AG04450 (cell line): Measurements from ENCODE around the gene FAM81A. TPM values are rescaled to one million over a fixed set of nuclear protein-coding genes. Genes with fewer than 3 reads are reported as not detected.

Source experiments
- CTCF ChIA-PET: fragments of 300-600, 350-600 bp; formaldehyde crosslinking; extraction: SDS; loops from one replicate; lab custom pipeline; 2022; ENCODE audit warnings: antibody characterized with exemption, inconsistent platforms; lab: Charles Lee
- POLR2A ChIA-PET: fragments of 350-600 bp; formaldehyde crosslinking; extraction: SDS; loops from one replicate; lab custom pipeline; 2021; ENCODE audit warnings: antibody characterized with exemption, inconsistent platforms; lab: Yijun Ruan, JAX
- DNase-seq: peaks from one replicate; pipeline ENCODE4 v3.0.0-alpha.2; 2011; ENCODE audit warnings: low read depth, low spot score
- H3K27ac ChIP-seq: one replicate; pipeline ENCODE4 v1.5.1; 2012; ENCODE audit warnings: low read depth, low read length, control low read depth
- H3K27me3 ChIP-seq: one replicate; pipeline ENCODE4 v1.6.0; 2012; ENCODE audit warnings: low read length; ENCODE audit not compliant: control insufficient read depth, insufficient read depth
- H3K4me3 ChIP-seq: 2 replicates; pipeline ENCODE4 v1.5.1; 2011; ENCODE audit warnings: mild to moderate bottlenecking, low read depth, low read length, control low read depth
- H3K9me3 ChIP-seq: 2 replicates; pipeline ENCODE4 v1.5.1; 2012; ENCODE audit warnings: low read length; ENCODE audit not compliant: control insufficient read depth, insufficient read depth
- polyA plus RNA-seq: library from polyadenylated mRNA; depleted of rRNA; stranded (reverse); fragments of >200 nt; gene quantifications from 2 replicates; pipeline ENCODE4 v1.2.3, GENCODE V29; 2011
- TF ChIP-seq, protein P1 (sequence below): IDR thresholded peaks from 2 replicates; pipeline ENCODE4 v1.5.1; 2011; ENCODE audit warnings: low read depth, low read length, control low read depth, inconsistent platforms

Gene FAM81A
- polyA plus RNA-seq, 1 experiment = not detected

GRCh38 chr15:59550530-59550929 lies 112.5 kb downstream of the FAM81A start:
- Histone ChIP-seq H3K9me3 (no peaks in the 10 kb centered on the region), H3K27ac (no peak overlapping the region), H3K4me3 (no peak overlapping the region), H3K27me3 (peaks cover 2% of the 10 kb centered on the region)
- no peak for DNase-seq
- ChIA-PET POLR2A (interaction anchor here (0.6 kb wide), 1 partner anchor 17 kb away, joined by 3 read pairs; no protein-coding TSS in a partner anchor), CTCF (no interaction called here)
- TF ChIP-seq, protein P1, sequence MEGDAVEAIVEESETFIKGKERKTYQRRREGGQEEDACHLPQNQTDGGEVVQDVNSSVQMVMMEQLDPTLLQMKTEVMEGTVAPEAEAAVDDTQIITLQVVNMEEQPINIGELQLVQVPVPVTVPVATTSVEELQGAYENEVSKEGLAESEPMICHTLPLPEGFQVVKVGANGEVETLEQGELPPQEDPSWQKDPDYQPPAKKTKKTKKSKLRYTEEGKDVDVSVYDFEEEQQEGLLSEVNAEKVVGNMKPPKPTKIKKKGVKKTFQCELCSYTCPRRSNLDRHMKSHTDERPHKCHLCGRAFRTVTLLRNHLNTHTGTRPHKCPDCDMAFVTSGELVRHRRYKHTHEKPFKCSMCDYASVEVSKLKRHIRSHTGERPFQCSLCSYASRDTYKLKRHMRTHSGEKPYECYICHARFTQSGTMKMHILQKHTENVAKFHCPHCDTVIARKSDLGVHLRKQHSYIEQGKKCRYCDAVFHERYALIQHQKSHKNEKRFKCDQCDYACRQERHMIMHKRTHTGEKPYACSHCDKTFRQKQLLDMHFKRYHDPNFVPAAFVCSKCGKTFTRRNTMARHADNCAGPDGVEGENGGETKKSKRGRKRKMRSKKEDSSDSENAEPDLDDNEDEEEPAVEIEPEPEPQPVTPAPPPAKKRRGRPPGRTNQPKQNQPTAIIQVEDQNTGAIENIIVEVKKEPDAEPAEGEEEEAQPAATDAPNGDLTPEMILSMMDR = no peak

GRCh38 chr15:59550956-59551355 lies 113.0 kb downstream of the FAM81A start:
- CTCF ChIA-PET = no interaction called here
- no peak overlapping the region for H3K4me3 ChIP-seq
- TF ChIP-seq, protein P1 = no peak
- POLR2A ChIA-PET = interaction anchor here (0.6 kb wide), 1 partner anchor 16 kb away, joined by 3 read pairs; no protein-coding TSS in a partner anchor
- H3K27me3 ChIP-seq = peaks cover 2% of the 10 kb centered on the region
- no peak overlapping the region for H3K27ac ChIP-seq
- DNase-seq = no peak
- H3K9me3 ChIP-seq = no peaks in the 10 kb centered on the region

GRCh38 chr15:59553879-59554735 lies 116.1 kb downstream of the FAM81A start:
- no peak for DNase-seq
- H3K4me3 ChIP-seq = no peak overlapping the region
- TF ChIP-seq, protein P1 = no peak
- POLR2A ChIA-PET = no interaction called here
- CTCF ChIA-PET = interaction anchor here (0.6 to 1.9 kb wide), 2 partner anchors 25 to 1583 kb away, joined by 3 to 6 read pairs; no protein-coding TSS in a partner anchor
- H3K27ac ChIP-seq = no peak overlapping the region
- H3K9me3 ChIP-seq = no peaks in the 10 kb centered on the region
- H3K27me3 ChIP-seq = no peaks in the 10 kb centered on the region

GRCh38 chr15:59555696-59556095 lies 117.7 kb downstream of the FAM81A start:
- Histone ChIP-seq H3K27ac (no peak overlapping the region), H3K27me3 (peaks cover 2% of the 10 kb centered on the region), H3K9me3 (no peaks in the 10 kb centered on the region), H3K4me3 (no peak overlapping the region)
- TF ChIP-seq, protein P1 = no peak
- ChIA-PET CTCF (interaction anchor here (1.3 to 1.9 kb wide), 2 partner anchors 23 to 27 kb away, joined by 3 to 6 read pairs; no protein-coding TSS in a partner anchor), POLR2A (no interaction called here)
- DNase-seq = no peak

- Histone ChIP-seq H3K9me3 (no peaks in the 10 kb centered on the region), H3K27ac (no peak overlapping the region), H3K4me3 (no peak overlapping the region), H3K27me3 (peaks cover 2% of the 10 kb centered on the region)
- CTCF ChIA-PET = interaction anchor here (1.3 kb wide), 2 partner anchors 24 to 27 kb away, joined by 3 to 4 read pairs; no protein-coding TSS in a partner anchor
- DNase-seq = no peak
- TF ChIP-seq, protein P1 = no peak
- POLR2A ChIA-PET = no interaction called here
These were observed 118.4 kb downstream of the FAM81A start for GRCh38 chr15:59556380-59556779.
